Lower lobe of right lung (tissue), 2 donors: ENCODE data around the gene SHISA5. TPM values are rescaled to one million over a fixed set of nuclear protein-coding genes. Genes with fewer than 3 reads are reported as not detected.
A peak's percentile ranks its signal among the peaks of the same experiment; 100 is the strongest.

ENCODE experiments used
- ATAC-seq, 2 donors: fragments of 200-7000 bp; cut with Tn5 transposase; one replicate each; pipeline ENCODE4 v1.9.1; 2020 to 2022; ENCODE audit warnings: mild to moderate bottlenecking in 2 of 2, moderate library complexity in 2 of 2
- DNase-seq: peaks from one replicate; pipeline ENCODE4 v3.0.0-alpha.2; 2020
- H3K27ac ChIP-seq: fragments of 200-600 bp; one replicate; pipeline ENCODE4 v1.8.0; 2022
- H3K27me3 ChIP-seq: fragments of 200-600 bp; one replicate; pipeline ENCODE4 v1.8.0; 2022; ENCODE audit warnings: low read depth
- H3K36me3 ChIP-seq: fragments of 200-600 bp; one replicate; pipeline ENCODE4 v1.8.0; 2022; ENCODE audit warnings: mild to moderate bottlenecking
- H3K4me1 ChIP-seq: fragments of 200-600 bp; one replicate; pipeline ENCODE4 v1.8.0; 2022
- H3K4me3 ChIP-seq: fragments of 200-600 bp; one replicate; pipeline ENCODE4 v1.8.0; 2022; ENCODE audit warnings: mild to moderate bottlenecking
- H3K9me3 ChIP-seq: fragments of 200-600 bp; one replicate; pipeline ENCODE4 v1.8.0; 2022
- intact Hi-C: fragments of 100-400 bp; cut with DNase I; formaldehyde crosslinking; loops from one replicate; pipeline ENCODE4 v1.11.0; 2022
- total RNA-seq: library from RNA; stranded (reverse); fragmentation: NEBNext Ultra II Directional; extraction: Animal tissue kit (Norgen Biotek cat#: 25700); gene quantifications from one replicate; pipeline ENCODE4 v1.2.1, GENCODE V29; 2021
- TF ChIP-seq, protein P1 (sequence below): fragments of 200-600 bp; IDR thresholded peaks from one replicate; pipeline ENCODE4 v1.8.0; 2022; ENCODE audit warnings: antibody characterized with exemption, mild to moderate bottlenecking
- donor health status: DM: no; HTN: yes; CAD: no; lungs with severe emphysema.

Gene SHISA5
- total RNA-seq, 1 donor from 2014 or later = 187 TPM

DNA sequence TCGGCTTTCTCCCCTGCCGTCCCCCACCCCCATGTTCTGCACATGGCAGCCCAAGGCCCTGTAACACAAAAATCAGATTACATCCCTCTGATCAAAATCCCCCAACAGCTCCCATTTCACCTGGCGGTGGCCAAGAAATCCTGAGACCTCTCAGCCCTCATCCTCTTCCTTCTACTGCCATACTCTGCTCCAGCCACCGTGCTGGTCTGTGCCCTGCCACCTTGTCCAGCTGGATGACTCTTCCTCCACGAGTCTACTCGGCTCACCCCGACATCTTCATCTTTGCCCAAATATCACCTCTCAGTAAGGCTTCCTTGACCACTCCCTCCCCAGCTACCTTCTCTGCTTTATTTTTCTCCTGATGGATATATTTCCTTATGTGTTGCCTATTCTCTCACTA, 67.1 kb downstream of the SHISA5 start:
- no peak for DNase-seq
- Histone ChIP-seq H3K4me1 (peaks cover 44% of the 10 kb centered on the region), H3K27me3 (no peaks in the 10 kb centered on the region), H3K9me3 (no peaks in the 10 kb centered on the region), H3K36me3 (peaks cover 20% of the 10 kb centered on the region), H3K27ac (no peak overlapping the region), H3K4me3 (no peak overlapping the region)
- ATAC-seq = no peak
- intact Hi-C loops = loop anchor here (5.0 kb wide), 1 partner anchor 35 kb away; no protein-coding TSS in a partner anchor
- TF ChIP-seq, protein P1, sequence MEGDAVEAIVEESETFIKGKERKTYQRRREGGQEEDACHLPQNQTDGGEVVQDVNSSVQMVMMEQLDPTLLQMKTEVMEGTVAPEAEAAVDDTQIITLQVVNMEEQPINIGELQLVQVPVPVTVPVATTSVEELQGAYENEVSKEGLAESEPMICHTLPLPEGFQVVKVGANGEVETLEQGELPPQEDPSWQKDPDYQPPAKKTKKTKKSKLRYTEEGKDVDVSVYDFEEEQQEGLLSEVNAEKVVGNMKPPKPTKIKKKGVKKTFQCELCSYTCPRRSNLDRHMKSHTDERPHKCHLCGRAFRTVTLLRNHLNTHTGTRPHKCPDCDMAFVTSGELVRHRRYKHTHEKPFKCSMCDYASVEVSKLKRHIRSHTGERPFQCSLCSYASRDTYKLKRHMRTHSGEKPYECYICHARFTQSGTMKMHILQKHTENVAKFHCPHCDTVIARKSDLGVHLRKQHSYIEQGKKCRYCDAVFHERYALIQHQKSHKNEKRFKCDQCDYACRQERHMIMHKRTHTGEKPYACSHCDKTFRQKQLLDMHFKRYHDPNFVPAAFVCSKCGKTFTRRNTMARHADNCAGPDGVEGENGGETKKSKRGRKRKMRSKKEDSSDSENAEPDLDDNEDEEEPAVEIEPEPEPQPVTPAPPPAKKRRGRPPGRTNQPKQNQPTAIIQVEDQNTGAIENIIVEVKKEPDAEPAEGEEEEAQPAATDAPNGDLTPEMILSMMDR = no peak

DNA sequence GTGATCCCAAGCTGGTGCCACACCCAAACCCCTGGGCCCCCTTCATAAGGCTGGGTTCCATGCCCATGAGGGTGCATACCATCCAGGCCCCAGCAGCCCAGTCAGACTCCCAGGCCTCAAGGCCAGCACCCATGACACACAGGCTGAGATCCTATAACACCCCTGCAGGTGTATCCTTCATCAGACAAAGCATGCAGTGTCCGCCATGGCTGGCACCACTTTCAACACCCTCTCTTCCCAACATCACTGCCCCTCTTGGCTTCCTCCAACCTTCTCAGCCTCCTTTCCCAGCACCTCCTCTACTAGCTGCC, 67.5 kb downstream of the SHISA5 start:
- peaks cover 40% of the 10 kb centered on the region for H3K4me1 ChIP-seq
- no peak overlapping the region for H3K27ac ChIP-seq

DNA sequence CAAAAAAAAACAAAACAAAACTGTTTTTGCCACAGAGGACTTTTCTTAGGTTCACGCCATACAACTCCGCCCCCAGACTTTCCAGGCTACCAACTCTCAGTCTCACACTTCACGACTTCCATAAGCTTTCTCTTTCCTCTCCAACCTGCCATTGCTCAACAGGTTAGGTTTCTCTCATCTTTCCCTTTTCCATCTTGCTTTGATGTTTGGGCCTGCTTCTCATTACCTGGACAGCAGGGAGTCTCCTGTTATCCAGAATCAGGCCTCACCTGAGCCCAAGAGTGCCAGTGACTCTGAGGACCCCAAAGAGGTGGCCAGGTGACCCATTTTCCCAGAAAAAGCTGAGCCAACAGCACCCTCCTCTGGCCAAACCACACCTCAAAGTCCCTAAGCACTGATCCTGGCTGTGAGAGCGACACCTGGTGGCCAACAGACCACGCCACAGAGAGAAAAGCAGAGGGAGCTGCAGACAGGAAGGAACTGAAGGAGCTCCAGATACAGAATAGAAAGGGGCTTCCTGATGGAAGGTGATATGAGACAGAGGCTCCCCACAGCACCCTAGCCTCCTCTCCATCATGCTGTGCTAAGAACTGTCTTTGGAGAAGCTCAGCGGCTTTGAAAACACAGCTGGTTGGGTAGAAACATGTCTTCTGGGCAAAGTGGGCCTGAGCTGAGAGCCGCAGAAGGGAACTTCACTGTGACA, 68.0 kb downstream of the SHISA5 start:
- peak overlapping the region; percentile 54 for H3K27ac ChIP-seq
- H3K27me3 ChIP-seq = no peaks in the 10 kb centered on the region
- peaks cover 14% of the 10 kb centered on the region for H3K36me3 ChIP-seq
- TF ChIP-seq, protein P1 = peak; percentile 99
- intact Hi-C loops = loop anchor here (5.0 kb wide), 1 partner anchor 34 kb away; no protein-coding TSS in a partner anchor
- DNase-seq (peak; percentile 87), ATAC-seq (peak; percentile 61 to 70)
- H3K9me3 ChIP-seq = no peaks in the 10 kb centered on the region
- H3K4me3 ChIP-seq = no peak overlapping the region
- H3K4me1 ChIP-seq = peaks cover 35% of the 10 kb centered on the region

More for the DNA sequence above, 67.5 kb downstream of the SHISA5 start:
- DNase-seq (no peak), ATAC-seq (no peak)
- no peaks in the 10 kb centered on the region for H3K27me3 ChIP-seq
- H3K9me3 ChIP-seq = no peaks in the 10 kb centered on the region
- peaks cover 16% of the 10 kb centered on the region for H3K36me3 ChIP-seq
- TF ChIP-seq, protein P1 = no peak
- intact Hi-C loops = loop anchor here (5.0 kb wide), 1 partner anchor 34 kb away; no protein-coding TSS in a partner anchor
- no peak overlapping the region for H3K4me3 ChIP-seq

DNA sequence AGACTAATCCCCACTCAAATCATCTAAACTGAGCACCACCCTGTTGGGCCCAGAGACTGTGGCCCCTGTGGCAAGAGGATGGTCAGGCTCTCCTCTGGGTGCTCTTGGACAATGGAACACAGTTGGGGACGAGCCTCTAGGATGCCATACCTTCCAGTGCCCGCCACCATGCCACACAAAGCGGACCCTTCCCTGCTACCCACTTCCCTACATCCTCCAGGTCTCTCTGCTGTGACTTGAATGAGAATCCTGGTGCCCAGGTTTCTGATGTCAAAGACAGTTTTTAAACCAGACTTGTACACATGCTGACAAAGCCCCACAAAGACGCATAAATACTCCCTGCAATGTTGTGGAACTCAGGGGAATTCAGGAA, 68.8 kb downstream of the SHISA5 start:
- no peak for ATAC-seq
- TF ChIP-seq, protein P1 = no peak
- H3K4me1 ChIP-seq = peaks cover 41% of the 10 kb centered on the region
- H3K4me3 ChIP-seq = no peak overlapping the region
- peak overlapping the region; percentile 54 for H3K27ac ChIP-seq
- intact Hi-C loops = loop anchor here (5.0 kb wide), 1 partner anchor 33 kb away; no protein-coding TSS in a partner anchor
- H3K36me3 ChIP-seq = peaks cover 14% of the 10 kb centered on the region
- H3K9me3 ChIP-seq = no peaks in the 10 kb centered on the region
- H3K27me3 ChIP-seq = no peaks in the 10 kb centered on the region
- DNase-seq = no peak

DNA sequence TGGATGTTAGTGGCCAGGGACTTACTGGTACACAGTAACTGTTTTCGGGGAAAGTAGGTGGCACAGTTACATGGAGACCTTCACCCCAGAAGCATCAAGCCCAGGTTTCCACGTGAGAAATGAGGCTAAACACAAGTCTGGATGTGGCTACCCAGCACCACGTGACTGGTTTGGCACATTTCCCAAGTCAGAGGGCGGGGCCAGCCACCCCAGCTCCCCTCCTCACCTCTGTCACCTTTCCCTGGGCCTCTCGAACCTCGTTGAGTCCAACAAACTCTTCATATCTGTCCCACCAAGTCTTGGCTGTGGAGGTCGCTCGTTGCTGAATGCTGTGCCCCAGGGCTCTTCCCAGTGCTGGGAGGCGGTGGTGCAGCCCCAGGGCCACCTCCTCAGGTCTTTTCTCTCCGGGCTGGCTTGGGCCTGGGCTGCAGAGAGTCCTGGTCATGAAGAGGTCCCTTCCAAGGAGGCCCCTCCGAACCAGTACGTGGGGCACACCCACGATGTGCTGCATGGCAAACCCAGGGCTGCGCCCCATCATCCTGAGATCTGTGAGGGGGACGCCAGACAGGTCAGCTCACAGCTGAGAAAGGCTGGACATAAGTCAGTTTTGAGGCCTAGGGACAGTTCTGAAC, 69.3 kb downstream of the SHISA5 start:
- TF ChIP-seq, protein P1 = no peak
- peaks cover 45% of the 10 kb centered on the region for H3K4me1 ChIP-seq
- peaks cover 1% of the 10 kb centered on the region for H3K27me3 ChIP-seq
- DNase-seq (no peak), ATAC-seq (no peak)
- intact Hi-C loops = loop anchor here (5.0 kb wide), 1 partner anchor 32 kb away; no protein-coding TSS in a partner anchor
- H3K4me3 ChIP-seq = no peak overlapping the region
- H3K27ac ChIP-seq = peak overlapping the region; percentile 54
- H3K36me3 ChIP-seq = peaks cover 14% of the 10 kb centered on the region
- H3K9me3 ChIP-seq = no peaks in the 10 kb centered on the region
